Measurements from ENCODE around the gene ABCA6. TPM values are rescaled to one million over a fixed set of nuclear protein-coding genes. Genes with fewer than 3 reads are reported as not detected.

Gene ABCA6
- total and polyA plus RNA-seq, 9 of the 15 experiments (the other 6 are each of a cell fraction or from before 2014, with no cell fraction given), result 0.06 to 0.73 (median 0.15) TPM

DNA sequence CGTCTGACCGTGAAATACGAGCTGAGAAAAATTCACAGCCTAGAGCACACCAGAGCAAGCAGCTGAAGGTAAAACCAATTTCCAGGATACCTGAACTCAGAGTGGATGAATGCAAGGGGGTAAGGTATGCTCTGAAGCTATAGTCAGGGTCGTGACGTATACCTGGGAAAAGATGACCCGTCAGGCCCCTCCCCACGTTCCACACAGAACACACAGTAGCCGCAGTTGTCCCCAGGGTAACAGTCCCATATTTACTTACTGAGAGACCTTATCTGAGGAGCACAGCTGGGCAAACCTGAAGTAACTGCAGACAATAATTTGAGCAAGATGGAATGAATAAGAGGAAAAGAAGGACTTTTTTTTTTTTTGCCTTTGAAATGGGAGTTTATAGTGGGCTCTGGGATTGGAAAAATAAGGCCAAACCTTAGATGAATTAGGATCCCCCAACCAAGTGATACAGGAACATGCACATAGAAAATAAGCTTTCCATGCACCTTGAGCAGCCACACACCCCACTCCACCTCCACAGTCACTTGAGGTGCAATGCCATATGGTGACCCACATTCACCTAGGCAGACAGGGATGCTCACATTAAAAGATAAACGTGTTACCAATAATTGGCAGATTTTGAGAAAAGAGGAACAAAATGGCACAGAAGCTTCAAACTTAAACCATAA is 38.0 kb downstream of the ABCA6 start (continued):
- TF ChIP-seq NFRKB (IDR thresholded peaks at IDR 0.05; ENCODE audit: low read depth), result peak; percentile 22; the same call in 1 of the 2 replicates
- TF ChIP-seq, protein P1, sequence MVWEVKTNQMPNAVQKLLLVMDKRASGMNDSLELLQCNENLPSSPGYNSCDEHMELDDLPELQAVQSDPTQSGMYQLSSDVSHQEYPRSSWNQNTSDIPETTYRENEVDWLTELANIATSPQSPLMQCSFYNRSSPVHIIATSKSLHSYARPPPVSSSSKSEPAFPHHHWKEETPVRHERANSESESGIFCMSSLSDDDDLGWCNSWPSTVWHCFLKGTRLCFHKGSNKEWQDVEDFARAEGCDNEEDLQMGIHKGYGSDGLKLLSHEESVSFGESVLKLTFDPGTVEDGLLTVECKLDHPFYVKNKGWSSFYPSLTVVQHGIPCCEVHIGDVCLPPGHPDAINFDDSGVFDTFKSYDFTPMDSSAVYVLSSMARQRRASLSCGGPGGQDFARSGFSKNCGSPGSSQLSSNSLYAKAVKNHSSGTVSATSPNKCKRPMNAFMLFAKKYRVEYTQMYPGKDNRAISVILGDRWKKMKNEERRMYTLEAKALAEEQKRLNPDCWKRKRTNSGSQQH (CRISPR knock-in tag; IDR thresholded peaks at IDR 0.05), result no peak
- TF ChIP-seq, protein P2, sequence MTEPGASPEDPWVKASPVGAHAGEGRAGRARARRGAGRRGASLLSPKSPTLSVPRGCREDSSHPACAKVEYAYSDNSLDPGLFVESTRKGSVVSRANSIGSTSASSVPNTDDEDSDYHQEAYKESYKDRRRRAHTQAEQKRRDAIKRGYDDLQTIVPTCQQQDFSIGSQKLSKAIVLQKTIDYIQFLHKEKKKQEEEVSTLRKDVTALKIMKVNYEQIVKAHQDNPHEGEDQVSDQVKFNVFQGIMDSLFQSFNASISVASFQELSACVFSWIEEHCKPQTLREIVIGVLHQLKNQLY (CRISPR knock-in tag; conservative IDR thresholded peaks at IDR 0.05), result no peak
- no peak for TF ChIP-seq ZNF232 (CRISPR knock-in tag; IDR thresholded peaks at IDR 0.05)
- TF ChIP-seq, protein P3, sequence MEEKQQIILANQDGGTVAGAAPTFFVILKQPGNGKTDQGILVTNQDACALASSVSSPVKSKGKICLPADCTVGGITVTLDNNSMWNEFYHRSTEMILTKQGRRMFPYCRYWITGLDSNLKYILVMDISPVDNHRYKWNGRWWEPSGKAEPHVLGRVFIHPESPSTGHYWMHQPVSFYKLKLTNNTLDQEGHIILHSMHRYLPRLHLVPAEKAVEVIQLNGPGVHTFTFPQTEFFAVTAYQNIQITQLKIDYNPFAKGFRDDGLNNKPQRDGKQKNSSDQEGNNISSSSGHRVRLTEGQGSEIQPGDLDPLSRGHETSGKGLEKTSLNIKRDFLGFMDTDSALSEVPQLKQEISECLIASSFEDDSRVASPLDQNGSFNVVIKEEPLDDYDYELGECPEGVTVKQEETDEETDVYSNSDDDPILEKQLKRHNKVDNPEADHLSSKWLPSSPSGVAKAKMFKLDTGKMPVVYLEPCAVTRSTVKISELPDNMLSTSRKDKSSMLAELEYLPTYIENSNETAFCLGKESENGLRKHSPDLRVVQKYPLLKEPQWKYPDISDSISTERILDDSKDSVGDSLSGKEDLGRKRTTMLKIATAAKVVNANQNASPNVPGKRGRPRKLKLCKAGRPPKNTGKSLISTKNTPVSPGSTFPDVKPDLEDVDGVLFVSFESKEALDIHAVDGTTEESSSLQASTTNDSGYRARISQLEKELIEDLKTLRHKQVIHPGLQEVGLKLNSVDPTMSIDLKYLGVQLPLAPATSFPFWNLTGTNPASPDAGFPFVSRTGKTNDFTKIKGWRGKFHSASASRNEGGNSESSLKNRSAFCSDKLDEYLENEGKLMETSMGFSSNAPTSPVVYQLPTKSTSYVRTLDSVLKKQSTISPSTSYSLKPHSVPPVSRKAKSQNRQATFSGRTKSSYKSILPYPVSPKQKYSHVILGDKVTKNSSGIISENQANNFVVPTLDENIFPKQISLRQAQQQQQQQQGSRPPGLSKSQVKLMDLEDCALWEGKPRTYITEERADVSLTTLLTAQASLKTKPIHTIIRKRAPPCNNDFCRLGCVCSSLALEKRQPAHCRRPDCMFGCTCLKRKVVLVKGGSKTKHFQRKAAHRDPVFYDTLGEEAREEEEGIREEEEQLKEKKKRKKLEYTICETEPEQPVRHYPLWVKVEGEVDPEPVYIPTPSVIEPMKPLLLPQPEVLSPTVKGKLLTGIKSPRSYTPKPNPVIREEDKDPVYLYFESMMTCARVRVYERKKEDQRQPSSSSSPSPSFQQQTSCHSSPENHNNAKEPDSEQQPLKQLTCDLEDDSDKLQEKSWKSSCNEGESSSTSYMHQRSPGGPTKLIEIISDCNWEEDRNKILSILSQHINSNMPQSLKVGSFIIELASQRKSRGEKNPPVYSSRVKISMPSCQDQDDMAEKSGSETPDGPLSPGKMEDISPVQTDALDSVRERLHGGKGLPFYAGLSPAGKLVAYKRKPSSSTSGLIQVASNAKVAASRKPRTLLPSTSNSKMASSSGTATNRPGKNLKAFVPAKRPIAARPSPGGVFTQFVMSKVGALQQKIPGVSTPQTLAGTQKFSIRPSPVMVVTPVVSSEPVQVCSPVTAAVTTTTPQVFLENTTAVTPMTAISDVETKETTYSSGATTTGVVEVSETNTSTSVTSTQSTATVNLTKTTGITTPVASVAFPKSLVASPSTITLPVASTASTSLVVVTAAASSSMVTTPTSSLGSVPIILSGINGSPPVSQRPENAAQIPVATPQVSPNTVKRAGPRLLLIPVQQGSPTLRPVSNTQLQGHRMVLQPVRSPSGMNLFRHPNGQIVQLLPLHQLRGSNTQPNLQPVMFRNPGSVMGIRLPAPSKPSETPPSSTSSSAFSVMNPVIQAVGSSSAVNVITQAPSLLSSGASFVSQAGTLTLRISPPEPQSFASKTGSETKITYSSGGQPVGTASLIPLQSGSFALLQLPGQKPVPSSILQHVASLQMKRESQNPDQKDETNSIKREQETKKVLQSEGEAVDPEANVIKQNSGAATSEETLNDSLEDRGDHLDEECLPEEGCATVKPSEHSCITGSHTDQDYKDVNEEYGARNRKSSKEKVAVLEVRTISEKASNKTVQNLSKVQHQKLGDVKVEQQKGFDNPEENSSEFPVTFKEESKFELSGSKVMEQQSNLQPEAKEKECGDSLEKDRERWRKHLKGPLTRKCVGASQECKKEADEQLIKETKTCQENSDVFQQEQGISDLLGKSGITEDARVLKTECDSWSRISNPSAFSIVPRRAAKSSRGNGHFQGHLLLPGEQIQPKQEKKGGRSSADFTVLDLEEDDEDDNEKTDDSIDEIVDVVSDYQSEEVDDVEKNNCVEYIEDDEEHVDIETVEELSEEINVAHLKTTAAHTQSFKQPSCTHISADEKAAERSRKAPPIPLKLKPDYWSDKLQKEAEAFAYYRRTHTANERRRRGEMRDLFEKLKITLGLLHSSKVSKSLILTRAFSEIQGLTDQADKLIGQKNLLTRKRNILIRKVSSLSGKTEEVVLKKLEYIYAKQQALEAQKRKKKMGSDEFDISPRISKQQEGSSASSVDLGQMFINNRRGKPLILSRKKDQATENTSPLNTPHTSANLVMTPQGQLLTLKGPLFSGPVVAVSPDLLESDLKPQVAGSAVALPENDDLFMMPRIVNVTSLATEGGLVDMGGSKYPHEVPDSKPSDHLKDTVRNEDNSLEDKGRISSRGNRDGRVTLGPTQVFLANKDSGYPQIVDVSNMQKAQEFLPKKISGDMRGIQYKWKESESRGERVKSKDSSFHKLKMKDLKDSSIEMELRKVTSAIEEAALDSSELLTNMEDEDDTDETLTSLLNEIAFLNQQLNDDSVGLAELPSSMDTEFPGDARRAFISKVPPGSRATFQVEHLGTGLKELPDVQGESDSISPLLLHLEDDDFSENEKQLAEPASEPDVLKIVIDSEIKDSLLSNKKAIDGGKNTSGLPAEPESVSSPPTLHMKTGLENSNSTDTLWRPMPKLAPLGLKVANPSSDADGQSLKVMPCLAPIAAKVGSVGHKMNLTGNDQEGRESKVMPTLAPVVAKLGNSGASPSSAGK (IDR thresholded peaks at IDR 0.05), result no peak
- TF ChIP-seq GMEB1 (CRISPR knock-in tag; IDR thresholded peaks at IDR 0.05), result 0 out of 2 replicates have a peak, but pooled peaks have one; percentile 26
- TF ChIP-seq ZNF23 (CRISPR knock-in tag; IDR thresholded peaks at IDR 0.05), result no peak
- no peak for TF ChIP-seq KHSRP (IDR thresholded peaks at IDR 0.05)
- TF ChIP-seq HNRNPUL1 (IDR thresholded peaks at IDR 0.05; ENCODE audit: low read length), result no peak
- peak; percentile 25; the same call in 1 of the 2 replicates for TF ChIP-seq ZNF766 (CRISPR knock-in tag; conservative IDR thresholded peaks at IDR 0.05)
- TF ChIP-seq HMG20A (CRISPR knock-in tag; conservative IDR thresholded peaks at IDR 0.05), result no peak
- TF ChIP-seq ZNF146 (CRISPR knock-in tag; IDR thresholded peaks at IDR 0.05; ENCODE audit: unreplicated experiment), result no peak
- no peak for TF ChIP-seq ZNF583 (CRISPR knock-in tag; IDR thresholded peaks at IDR 0.05)

All from K562 (cell line).